ENCODE results near the gene GDPD1. TPM values are rescaled to one million over a fixed set of nuclear protein-coding genes. Genes with fewer than 3 reads are reported as not detected.

The GDPD1 gene
- polyA plus RNA-seq, 3 donors = 0.50 to 1.6 (median 1.6) TPM

DNA sequence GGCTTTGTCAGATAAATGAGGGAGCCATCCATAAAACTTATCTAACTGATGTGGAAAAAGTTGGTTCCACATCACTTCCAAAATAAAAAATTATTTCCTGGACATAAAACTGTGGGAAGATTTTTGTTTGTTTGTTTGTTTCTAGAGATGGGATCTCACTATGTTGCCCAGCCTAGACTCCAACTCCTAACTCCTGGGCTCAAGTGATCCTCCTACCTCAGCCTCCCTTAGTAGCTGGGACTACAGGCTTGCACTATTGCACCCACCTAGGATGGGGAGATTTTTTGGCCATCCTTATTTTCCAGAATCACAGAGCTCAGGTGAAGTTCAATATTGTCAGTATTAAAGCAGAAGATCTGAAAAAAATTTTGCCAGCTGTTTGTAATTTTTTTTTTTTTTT lies 34.3 kb upstream of the GDPD1 start:
- Histone ChIP-seq H3K4me2 (replicated peaks; ENCODE audit: extremely low read depth, low read length, poor library complexity, severe bottlenecking) (no peak overlapping the region), H3K4me3 (replicated peaks in 1 of 3; ENCODE audit: low read depth in 2 of 3, low read length in 3 of 3) (no peak overlapping the region), H3K9ac (ENCODE audit: insufficient read depth, low read length, poor library complexity, severe bottlenecking) (no peak overlapping the region), H3K79me2 (ENCODE audit: insufficient read depth, low read length) (no peaks in the 10 kb centered on the region), H3K27ac (ENCODE audit: low read depth in 1 of 2, low read length in 2 of 2) (no peak overlapping the region), H4K20me1 (ENCODE audit: insufficient read depth, low read length) (no peaks in the 10 kb centered on the region), H3K4me1 (ENCODE audit: control insufficient read depth in 1 of 2, insufficient read depth in 2 of 2, low read length in 2 of 2) (no peaks in the 10 kb centered on the region), H3K9me3 (replicated peaks in 1 of 2; ENCODE audit: control insufficient read depth in 1 of 2, insufficient read depth in 1 of 2, low read length in 2 of 2) (no peaks in the 10 kb centered on the region), H3K36me3 (replicated peaks in 1 of 2; ENCODE audit: control insufficient read depth in 1 of 2, insufficient read depth in 2 of 2, low read length in 2 of 2) (peaks cover 37 to 74% of the 10 kb centered on the region in 2 donors), H2AFZ (ENCODE audit: insufficient read depth, low read depth, low read length, poor library complexity, severe bottlenecking) (no peak overlapping the region), H3K27me3 (ENCODE audit: control insufficient read depth in 2 of 2, insufficient read depth in 2 of 2, low read length in 2 of 2) (no peaks in the 10 kb centered on the region)
- TF ChIP-seq, protein P1, sequence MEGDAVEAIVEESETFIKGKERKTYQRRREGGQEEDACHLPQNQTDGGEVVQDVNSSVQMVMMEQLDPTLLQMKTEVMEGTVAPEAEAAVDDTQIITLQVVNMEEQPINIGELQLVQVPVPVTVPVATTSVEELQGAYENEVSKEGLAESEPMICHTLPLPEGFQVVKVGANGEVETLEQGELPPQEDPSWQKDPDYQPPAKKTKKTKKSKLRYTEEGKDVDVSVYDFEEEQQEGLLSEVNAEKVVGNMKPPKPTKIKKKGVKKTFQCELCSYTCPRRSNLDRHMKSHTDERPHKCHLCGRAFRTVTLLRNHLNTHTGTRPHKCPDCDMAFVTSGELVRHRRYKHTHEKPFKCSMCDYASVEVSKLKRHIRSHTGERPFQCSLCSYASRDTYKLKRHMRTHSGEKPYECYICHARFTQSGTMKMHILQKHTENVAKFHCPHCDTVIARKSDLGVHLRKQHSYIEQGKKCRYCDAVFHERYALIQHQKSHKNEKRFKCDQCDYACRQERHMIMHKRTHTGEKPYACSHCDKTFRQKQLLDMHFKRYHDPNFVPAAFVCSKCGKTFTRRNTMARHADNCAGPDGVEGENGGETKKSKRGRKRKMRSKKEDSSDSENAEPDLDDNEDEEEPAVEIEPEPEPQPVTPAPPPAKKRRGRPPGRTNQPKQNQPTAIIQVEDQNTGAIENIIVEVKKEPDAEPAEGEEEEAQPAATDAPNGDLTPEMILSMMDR (IDR thresholded peaks at IDR 0.05) = no peak
- intact Hi-C loops (cut with micrococcal nuclease) = no loop called here
- no peak overlapping the region for H3K4me3 Mint-ChIP-seq
- DNase-seq = no peak
- no peaks in the 10 kb centered on the region for H3K4me1 Mint-ChIP-seq
- H3K36me3 Mint-ChIP-seq = peaks cover 51 to 82% of the 10 kb centered on the region in 2 donors
- no peaks in the 10 kb centered on the region for H3K9me3 Mint-ChIP-seq
- no peak overlapping the region for H3K27ac Mint-ChIP-seq
- no peaks in the 10 kb centered on the region for H3K27me3 Mint-ChIP-seq (ENCODE audit: low read depth in 3 of 3)

- no peak overlapping the region for H3K27ac Mint-ChIP-seq
- H3K9me3 Mint-ChIP-seq = no peaks in the 10 kb centered on the region
- H3K4me3 Mint-ChIP-seq = no peak overlapping the region
- Histone ChIP-seq H3K4me3 (replicated peaks in 1 of 3; ENCODE audit: low read depth in 2 of 3, low read length in 3 of 3) (no peak overlapping the region), H3K27ac (ENCODE audit: low read depth in 1 of 2, low read length in 2 of 2) (no peak overlapping the region), H4K20me1 (ENCODE audit: insufficient read depth, low read length) (no peaks in the 10 kb centered on the region), H3K27me3 (ENCODE audit: control insufficient read depth in 2 of 2, insufficient read depth in 2 of 2, low read length in 2 of 2) (no peaks in the 10 kb centered on the region), H3K79me2 (ENCODE audit: insufficient read depth, low read length) (no peaks in the 10 kb centered on the region), H3K4me2 (replicated peaks; ENCODE audit: extremely low read depth, low read length, poor library complexity, severe bottlenecking) (no peak overlapping the region), H2AFZ (ENCODE audit: insufficient read depth, low read depth, low read length, poor library complexity, severe bottlenecking) (no peak overlapping the region), H3K4me1 (ENCODE audit: control insufficient read depth in 1 of 2, insufficient read depth in 2 of 2, low read length in 2 of 2) (no peaks in the 10 kb centered on the region), H3K9me3 (replicated peaks in 1 of 2; ENCODE audit: control insufficient read depth in 1 of 2, insufficient read depth in 1 of 2, low read length in 2 of 2) (no peaks in the 10 kb centered on the region), H3K36me3 (replicated peaks in 1 of 2; ENCODE audit: control insufficient read depth in 1 of 2, insufficient read depth in 2 of 2, low read length in 2 of 2) (peaks cover 41 to 79% of the 10 kb centered on the region in 2 donors), H3K9ac (ENCODE audit: insufficient read depth, low read length, poor library complexity, severe bottlenecking) (no peak overlapping the region)
- no peak for DNase-seq
- no CpG with 5 or more reads among the region's 3 CpGs for WGBS (ENCODE audit: insufficient coverage)
- H3K4me1 Mint-ChIP-seq = no peaks in the 10 kb centered on the region
- TF ChIP-seq, protein P1 (IDR thresholded peaks at IDR 0.05) = no peak
- H3K36me3 Mint-ChIP-seq = peaks cover 48 to 82% of the 10 kb centered on the region in 2 donors
- no peaks in the 10 kb centered on the region for H3K27me3 Mint-ChIP-seq (ENCODE audit: low read depth in 3 of 3)
- intact Hi-C loops (cut with micrococcal nuclease) = no loop called here
Observed at GRCh38 chr17:59186850-59187249, 33.5 kb upstream of the GDPD1 start.

Measured in CD14-positive monocyte (primary cell).